HEK293 (cell line): Measurements from ENCODE around the gene PHF20.
A peak's percentile ranks its signal among the peaks of the same experiment; 100 is the strongest.

Source experiments
- CTCF ChIA-PET: fragments of 350-600 bp; formaldehyde crosslinking; extraction: SDS; loops from one replicate; lab custom pipeline; 2021; ENCODE audit warnings: antibody characterized with exemption; lab: Yijun Ruan, JAX
- POLR2A ChIA-PET: fragments of 300-600 bp; formaldehyde crosslinking; extraction: SDS; loops from one replicate; lab custom pipeline; 2020; ENCODE audit warnings: antibody characterized with exemption, inconsistent platforms; lab: Yijun Ruan, JAX
- H3K27ac ChIP-seq: fragments of 200-500 bp; sonication (Bioruptor generic); 2 replicates; pipeline ENCODE4 v1.5.1; 2014; ENCODE audit warnings: low read depth, low read length, control low read depth, inconsistent platforms; ENCODE audit errors: extremely low read depth
- H3K36me3 ChIP-seq, 2 experiments: fragments of 200-500 bp in 1 of 2; sonication (Bioruptor generic) in 1 of 2; 1 replicate in 1 of 2; 2 replicates in 1 of 2; pipeline ENCODE4 v1.5.1; 2014 to 2017; ENCODE audit warnings: inconsistent platforms in 2 of 2, low read length in 2 of 2; ENCODE audit not compliant: control insufficient read depth in 2 of 2, insufficient read depth in 1 of 2
- H3K4me1 ChIP-seq: fragments of 200-500 bp; sonication (Bioruptor generic); 2 replicates; pipeline ENCODE4 v1.5.1; 2014; ENCODE audit warnings: mild to moderate bottlenecking, low read length, inconsistent platforms; ENCODE audit not compliant: control insufficient read depth, insufficient read depth
- H3K4me3 ChIP-seq: 2 replicates; pipeline ENCODE4 v1.5.1; 2011; ENCODE audit warnings: low read depth, mild to moderate bottlenecking, control low read depth, low read length, moderate library complexity
- H3K9me3 ChIP-seq: fragments of 200-500 bp; sonication (Bioruptor generic); 2 replicates; pipeline ENCODE4 v1.5.1; 2014; ENCODE audit warnings: low read depth, low read length, inconsistent platforms; ENCODE audit not compliant: control insufficient read depth, insufficient read depth
- HOXD13 ChIP-seq: sonication (generic); formaldehyde crosslinking; IDR thresholded peaks from 2 replicates; pipeline ENCODE4 v1.8.0; 2022; ENCODE audit warnings: missing genetic modification reagents, borderline replicate concordance
- MEIS1 ChIP-seq: sonication (generic); formaldehyde crosslinking; IDR thresholded peaks from 2 replicates; pipeline ENCODE4 v1.8.1; 2022; ENCODE audit warnings: missing genetic modification reagents, mild to moderate bottlenecking, borderline replicate concordance
- ZBTB17 ChIP-seq: fragments of 450-650 bp; formaldehyde crosslinking; IDR thresholded peaks from 2 replicates; pipeline ENCODE4 v1.5.1; 2016; ENCODE audit warnings: missing biosample characterization, missing genetic modification characterization
- ZBTB20 ChIP-seq: fragments of 450-650 bp; formaldehyde crosslinking; IDR thresholded peaks from 2 replicates; pipeline ENCODE4 v1.5.1; 2016; ENCODE audit warnings: missing biosample characterization, missing genetic modification characterization
- ZFP37 ChIP-seq: fragments of 450-650 bp; formaldehyde crosslinking; IDR thresholded peaks from 2 replicates; pipeline ENCODE4 v1.5.1; 2016; ENCODE audit warnings: missing biosample characterization, missing genetic modification characterization
- ZNF140 ChIP-seq: fragments of 450-650 bp; formaldehyde crosslinking; IDR thresholded peaks from 2 replicates; pipeline ENCODE4 v1.5.1; 2016; ENCODE audit warnings: missing biosample characterization, missing genetic modification characterization
- ZNF16 ChIP-seq: fragments of 450-650 bp; formaldehyde crosslinking; IDR thresholded peaks from 2 replicates; pipeline ENCODE4 v1.5.1; 2016; ENCODE audit warnings: low read depth, missing biosample characterization, missing genetic modification characterization
- ZNF2 ChIP-seq: fragments of 450-650 bp; formaldehyde crosslinking; IDR thresholded peaks from 2 replicates; pipeline ENCODE4 v1.5.1; 2016; ENCODE audit warnings: missing biosample characterization, missing genetic modification characterization
- ZNF266 ChIP-seq: fragments of 450-650 bp; formaldehyde crosslinking; IDR thresholded peaks from 2 replicates; pipeline ENCODE4 v1.5.1; 2016; ENCODE audit warnings: missing biosample characterization, missing genetic modification characterization, low read depth
- ZNF335 ChIP-seq: fragments of 450-650 bp; formaldehyde crosslinking; conservative IDR thresholded peaks from 2 replicates; pipeline ENCODE4 v1.5.1; 2016; ENCODE audit warnings: missing biosample characterization, missing genetic modification characterization
- ZNF501 ChIP-seq: fragments of 450-650 bp; formaldehyde crosslinking; IDR thresholded peaks from 2 replicates; pipeline ENCODE4 v1.5.1; 2016; ENCODE audit warnings: missing biosample characterization, missing genetic modification characterization
- ZNF558 ChIP-seq: fragments of 450-650 bp; formaldehyde crosslinking; IDR thresholded peaks from 2 replicates; pipeline ENCODE4 v1.5.1; 2016; ENCODE audit warnings: missing biosample characterization, missing genetic modification characterization
- ZNF600 ChIP-seq: fragments of 450-650 bp; formaldehyde crosslinking; IDR thresholded peaks from 2 replicates; pipeline ENCODE4 v1.5.1; 2016; ENCODE audit warnings: missing biosample characterization, missing genetic modification characterization
- ZNF623 ChIP-seq: fragments of 450-650 bp; formaldehyde crosslinking; IDR thresholded peaks from 2 replicates; pipeline ENCODE4 v1.5.1; 2016; ENCODE audit warnings: missing biosample characterization, missing genetic modification characterization
- ZNF837 ChIP-seq: fragments of 450-650 bp; formaldehyde crosslinking; IDR thresholded peaks from 2 replicates; pipeline ENCODE4 v1.5.1; 2016; ENCODE audit warnings: missing biosample characterization, missing genetic modification characterization
- TF ChIP-seq, protein P1 (sequence below): fragments of 450-650 bp; formaldehyde crosslinking; IDR thresholded peaks from 2 replicates; pipeline ENCODE4 v1.5.1; 2016; ENCODE audit warnings: missing biosample characterization, missing genetic modification characterization
- TF ChIP-seq, protein P2 (sequence below): fragments of 450-650 bp; formaldehyde crosslinking; IDR thresholded peaks from 2 replicates; pipeline ENCODE4 v1.5.1; 2017; ENCODE audit warnings: missing biosample characterization, missing genetic modification characterization
- TF ChIP-seq, protein P3 (sequence below): fragments of 450-650 bp; formaldehyde crosslinking; optimal IDR thresholded peaks from 2 replicates; pipeline ENCODE3; 2016; ENCODE audit warnings: missing biosample characterization, mild to moderate bottlenecking, missing genetic modification characterization
- TF ChIP-seq, protein P4 (sequence below): fragments of 450-650 bp; formaldehyde crosslinking; IDR thresholded peaks from 2 replicates; pipeline ENCODE4 v1.5.1; 2017; ENCODE audit warnings: missing biosample characterization, missing genetic modification characterization
- TF ChIP-seq, protein P5 (sequence below): IDR thresholded peaks from 2 replicates; pipeline ENCODE4 v1.6.1; 2011; ENCODE audit warnings: mild to moderate bottlenecking, low read depth, low read length, borderline replicate concordance

Gene PHF20

DNA sequence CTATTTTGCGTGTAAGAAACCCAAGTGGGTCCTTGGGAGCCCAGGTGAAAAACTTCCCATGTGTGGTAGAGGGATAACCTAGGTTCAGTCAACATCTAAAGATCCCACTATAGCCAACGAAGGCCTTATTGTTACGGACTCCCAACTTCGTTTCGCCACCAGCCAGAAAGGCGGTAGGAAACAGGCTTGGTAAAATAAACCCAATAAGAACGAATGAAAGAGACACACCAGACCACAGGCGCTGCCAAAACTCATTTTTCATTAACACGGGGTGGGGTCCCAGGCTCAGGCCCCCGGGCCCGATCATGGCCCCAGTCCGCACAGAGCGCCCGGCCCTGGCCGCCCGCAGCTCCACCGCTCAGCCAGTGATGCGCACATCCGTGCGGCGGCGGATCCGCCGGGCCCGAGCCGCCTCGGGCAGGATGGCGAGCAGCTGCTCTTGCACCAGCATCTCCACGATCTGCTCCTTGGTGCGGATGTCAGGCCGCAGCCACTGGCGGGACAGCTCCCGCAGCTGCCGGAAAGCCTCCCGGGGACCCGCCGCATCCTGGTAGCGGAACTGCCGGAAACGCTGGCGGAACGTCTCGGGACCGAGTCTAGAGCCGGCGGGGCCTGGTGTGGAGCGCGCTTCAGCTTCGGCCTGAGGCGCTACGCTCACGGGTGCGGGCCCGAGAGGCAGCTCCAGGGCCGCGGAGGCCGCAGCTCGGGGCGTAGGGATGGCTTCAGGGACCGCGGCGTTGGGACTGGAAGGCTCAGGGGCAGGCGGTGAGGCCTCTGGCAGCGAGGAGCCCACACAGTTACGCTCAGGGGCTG, 181.8 kb downstream of the PHF20 start:
- ChIA-PET CTCF (interaction anchor here (0.5 to 3.9 kb wide), 39 partner anchors 8 to 761 kb away, joined by 3 to 46 read pairs (median 4); partner anchors contain the start of genes AAR2 and CNBD2), POLR2A (interaction anchor here (0.6 to 3.0 kb wide), 23 partner anchors 9 to 499 kb away, joined by 3 to 47 read pairs (median 4); partner anchors contain the start of genes AAR2, CEP250, CNBD2 and CPNE1)
- H3K36me3 ChIP-seq = peaks cover 0 to 20% of the 10 kb centered on the region in 2 experiments; a peak in 2 of 3 replicates
- H3K4me3 ChIP-seq = peak overlapping the region; percentile 77
- H3K4me1 ChIP-seq = no peaks in the 10 kb centered on the region
- TF ChIP-seq, protein P1, sequence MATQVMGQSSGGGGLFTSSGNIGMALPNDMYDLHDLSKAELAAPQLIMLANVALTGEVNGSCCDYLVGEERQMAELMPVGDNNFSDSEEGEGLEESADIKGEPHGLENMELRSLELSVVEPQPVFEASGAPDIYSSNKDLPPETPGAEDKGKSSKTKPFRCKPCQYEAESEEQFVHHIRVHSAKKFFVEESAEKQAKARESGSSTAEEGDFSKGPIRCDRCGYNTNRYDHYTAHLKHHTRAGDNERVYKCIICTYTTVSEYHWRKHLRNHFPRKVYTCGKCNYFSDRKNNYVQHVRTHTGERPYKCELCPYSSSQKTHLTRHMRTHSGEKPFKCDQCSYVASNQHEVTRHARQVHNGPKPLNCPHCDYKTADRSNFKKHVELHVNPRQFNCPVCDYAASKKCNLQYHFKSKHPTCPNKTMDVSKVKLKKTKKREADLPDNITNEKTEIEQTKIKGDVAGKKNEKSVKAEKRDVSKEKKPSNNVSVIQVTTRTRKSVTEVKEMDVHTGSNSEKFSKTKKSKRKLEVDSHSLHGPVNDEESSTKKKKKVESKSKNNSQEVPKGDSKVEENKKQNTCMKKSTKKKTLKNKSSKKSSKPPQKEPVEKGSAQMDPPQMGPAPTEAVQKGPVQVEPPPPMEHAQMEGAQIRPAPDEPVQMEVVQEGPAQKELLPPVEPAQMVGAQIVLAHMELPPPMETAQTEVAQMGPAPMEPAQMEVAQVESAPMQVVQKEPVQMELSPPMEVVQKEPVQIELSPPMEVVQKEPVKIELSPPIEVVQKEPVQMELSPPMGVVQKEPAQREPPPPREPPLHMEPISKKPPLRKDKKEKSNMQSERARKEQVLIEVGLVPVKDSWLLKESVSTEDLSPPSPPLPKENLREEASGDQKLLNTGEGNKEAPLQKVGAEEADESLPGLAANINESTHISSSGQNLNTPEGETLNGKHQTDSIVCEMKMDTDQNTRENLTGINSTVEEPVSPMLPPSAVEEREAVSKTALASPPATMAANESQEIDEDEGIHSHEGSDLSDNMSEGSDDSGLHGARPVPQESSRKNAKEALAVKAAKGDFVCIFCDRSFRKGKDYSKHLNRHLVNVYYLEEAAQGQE = peak; percentile 81
- TF ChIP-seq, protein P2, sequence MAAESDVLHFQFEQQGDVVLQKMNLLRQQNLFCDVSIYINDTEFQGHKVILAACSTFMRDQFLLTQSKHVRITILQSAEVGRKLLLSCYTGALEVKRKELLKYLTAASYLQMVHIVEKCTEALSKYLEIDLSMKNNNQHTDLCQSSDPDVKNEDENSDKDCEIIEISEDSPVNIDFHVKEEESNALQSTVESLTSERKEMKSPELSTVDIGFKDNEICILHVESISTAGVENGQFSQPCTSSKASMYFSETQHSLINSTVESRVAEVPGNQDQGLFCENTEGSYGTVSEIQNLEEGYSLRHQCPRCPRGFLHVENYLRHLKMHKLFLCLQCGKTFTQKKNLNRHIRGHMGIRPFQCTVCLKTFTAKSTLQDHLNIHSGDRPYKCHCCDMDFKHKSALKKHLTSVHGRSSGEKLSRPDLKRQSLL (tag by site-specific recombination) = peak; percentile 92
- TF ChIP-seq ZNF140 (tag by site-specific recombination) (peak; percentile 18; the same call in 1 of the 2 replicates), ZNF16 (tag by site-specific recombination) (no peak), ZNF837 (0 out of 2 replicates have a peak, but pooled peaks have one; percentile 55), ZNF623 (no peak), HOXD13 (CRISPR knock-in tag) (no peak), ZNF2 (tag by site-specific recombination) (peak; percentile 37; the same call in 1 of the 2 replicates), ZNF600 (tag by site-specific recombination) (peak; percentile 75; the same call in 1 of the 2 replicates), ZNF558 (tag by site-specific recombination) (no peak), ZNF501 (tag by site-specific recombination) (0 out of 2 replicates have a peak, but pooled peaks have one; percentile 18), ZBTB17 (tag by site-specific recombination) (peak; percentile 48), MEIS1 (CRISPR knock-in tag) (peak; percentile 16; the same call in 1 of the 2 replicates), ZBTB20 (tag by site-specific recombination) (peak; percentile 16; the same call in 1 of the 2 replicates), ZNF335 (tag by site-specific recombination) (peak; percentile 90), ZFP37 (tag by site-specific recombination) (peak; percentile 47), ZNF266 (tag by site-specific recombination) (no peak)
- TF ChIP-seq, protein P3, sequence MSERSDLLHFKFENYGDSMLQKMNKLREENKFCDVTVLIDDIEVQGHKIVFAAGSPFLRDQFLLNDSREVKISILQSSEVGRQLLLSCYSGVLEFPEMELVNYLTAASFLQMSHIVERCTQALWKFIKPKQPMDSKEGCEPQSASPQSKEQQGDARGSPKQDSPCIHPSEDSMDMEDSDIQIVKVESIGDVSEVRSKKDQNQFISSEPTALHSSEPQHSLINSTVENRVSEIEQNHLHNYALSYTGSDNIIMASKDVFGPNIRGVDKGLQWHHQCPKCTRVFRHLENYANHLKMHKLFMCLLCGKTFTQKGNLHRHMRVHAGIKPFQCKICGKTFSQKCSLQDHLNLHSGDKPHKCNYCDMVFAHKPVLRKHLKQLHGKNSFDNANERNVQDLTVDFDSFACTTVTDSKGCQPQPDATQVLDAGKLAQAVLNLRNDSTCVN = peak; percentile 97
- TF ChIP-seq, protein P4, sequence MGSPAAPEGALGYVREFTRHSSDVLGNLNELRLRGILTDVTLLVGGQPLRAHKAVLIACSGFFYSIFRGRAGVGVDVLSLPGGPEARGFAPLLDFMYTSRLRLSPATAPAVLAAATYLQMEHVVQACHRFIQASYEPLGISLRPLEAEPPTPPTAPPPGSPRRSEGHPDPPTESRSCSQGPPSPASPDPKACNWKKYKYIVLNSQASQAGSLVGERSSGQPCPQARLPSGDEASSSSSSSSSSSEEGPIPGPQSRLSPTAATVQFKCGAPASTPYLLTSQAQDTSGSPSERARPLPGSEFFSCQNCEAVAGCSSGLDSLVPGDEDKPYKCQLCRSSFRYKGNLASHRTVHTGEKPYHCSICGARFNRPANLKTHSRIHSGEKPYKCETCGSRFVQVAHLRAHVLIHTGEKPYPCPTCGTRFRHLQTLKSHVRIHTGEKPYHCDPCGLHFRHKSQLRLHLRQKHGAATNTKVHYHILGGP (tag by site-specific recombination) = no peak
- TF ChIP-seq, protein P5, sequence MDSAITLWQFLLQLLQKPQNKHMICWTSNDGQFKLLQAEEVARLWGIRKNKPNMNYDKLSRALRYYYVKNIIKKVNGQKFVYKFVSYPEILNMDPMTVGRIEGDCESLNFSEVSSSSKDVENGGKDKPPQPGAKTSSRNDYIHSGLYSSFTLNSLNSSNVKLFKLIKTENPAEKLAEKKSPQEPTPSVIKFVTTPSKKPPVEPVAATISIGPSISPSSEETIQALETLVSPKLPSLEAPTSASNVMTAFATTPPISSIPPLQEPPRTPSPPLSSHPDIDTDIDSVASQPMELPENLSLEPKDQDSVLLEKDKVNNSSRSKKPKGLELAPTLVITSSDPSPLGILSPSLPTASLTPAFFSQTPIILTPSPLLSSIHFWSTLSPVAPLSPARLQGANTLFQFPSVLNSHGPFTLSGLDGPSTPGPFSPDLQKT = no peak
- H3K27ac ChIP-seq = peak overlapping the region; percentile 89
- H3K9me3 ChIP-seq = no peaks in the 10 kb centered on the region
